GM18951 (cell line): ENCODE data around the gene FLT4.

Source experiments
- POLR2A ChIP-seq: IDR thresholded peaks from 4 replicates; pipeline ENCODE4 v1.6.1; 2011; ENCODE audit warnings: mild to moderate bottlenecking; ENCODE audit not compliant: insufficient read length, insufficient read depth; ENCODE audit errors: extremely low read depth
- in situ Hi-C: fragments of 300-500 bp; cut with MboI; formaldehyde crosslinking; loops from one replicate; pipeline ENCODE4 v1.12.0; 2022; ENCODE audit warnings: low sequenced_read_pairs, mixed read lengths, inconsistent platforms; ENCODE audit not compliant: unreplicated experiment

The FLT4 gene

DNA sequence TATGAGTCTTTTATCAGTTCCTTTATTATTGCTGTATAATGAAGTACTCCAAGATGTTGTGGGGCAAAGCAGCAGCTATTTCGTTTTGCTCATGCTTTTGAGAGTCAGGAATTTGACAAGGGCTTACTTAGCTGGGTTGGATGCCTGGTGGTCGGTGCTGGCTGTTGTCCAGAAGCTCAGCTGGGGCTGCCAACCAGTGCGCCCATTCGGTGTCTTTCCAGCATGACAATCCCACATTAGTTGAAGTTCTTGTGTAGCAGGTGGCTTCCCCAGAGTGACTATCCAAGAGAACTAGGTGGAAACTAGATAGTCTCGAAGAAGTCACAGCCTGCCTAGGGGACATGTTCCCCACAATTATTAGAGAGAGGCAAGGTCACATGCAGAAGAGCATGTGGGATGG, 3.4 kb upstream of the FLT4 start:
- no peak for TF ChIP-seq POLR2A
- in situ Hi-C loops = no loop called here

GRCh38 chr5:180652346-180652745, 2.9 kb upstream of the FLT4 start:
- in situ Hi-C loops = no loop called here
- TF ChIP-seq POLR2A = no peak

DNA sequence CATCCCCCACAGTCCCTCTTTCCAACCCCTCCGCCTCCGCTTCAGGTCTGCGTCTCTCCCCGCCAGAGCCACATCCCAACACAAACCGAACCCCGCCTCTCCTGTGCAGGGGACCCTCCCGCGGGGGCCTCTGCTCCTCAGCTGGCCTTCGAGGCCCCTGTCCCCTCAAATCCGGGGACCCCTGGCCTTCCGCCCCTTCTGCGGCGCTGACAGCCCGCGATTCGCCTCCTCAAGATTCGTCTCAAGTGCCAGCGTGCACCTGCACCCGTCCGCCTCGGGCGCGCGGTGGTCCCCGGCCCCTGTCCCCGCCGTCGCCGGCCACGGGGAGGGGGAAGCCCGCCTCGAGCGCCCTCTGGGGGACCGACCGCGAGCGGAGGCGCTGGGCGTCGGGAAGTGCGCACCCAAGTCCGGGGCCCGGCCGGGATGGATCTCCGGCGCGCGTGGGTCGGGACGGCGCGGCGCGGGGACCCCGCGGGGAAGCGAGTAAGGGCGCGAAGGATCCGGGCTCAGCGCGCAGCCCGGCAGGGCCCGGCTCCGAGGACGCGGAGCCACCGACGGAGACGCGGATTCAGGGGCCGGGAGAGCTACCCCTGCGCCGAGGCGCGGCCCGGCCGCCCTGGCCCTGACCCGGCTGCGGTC, 623 bp downstream of the FLT4 start:
- no peak for TF ChIP-seq POLR2A
- in situ Hi-C loops = no loop called here

DNA sequence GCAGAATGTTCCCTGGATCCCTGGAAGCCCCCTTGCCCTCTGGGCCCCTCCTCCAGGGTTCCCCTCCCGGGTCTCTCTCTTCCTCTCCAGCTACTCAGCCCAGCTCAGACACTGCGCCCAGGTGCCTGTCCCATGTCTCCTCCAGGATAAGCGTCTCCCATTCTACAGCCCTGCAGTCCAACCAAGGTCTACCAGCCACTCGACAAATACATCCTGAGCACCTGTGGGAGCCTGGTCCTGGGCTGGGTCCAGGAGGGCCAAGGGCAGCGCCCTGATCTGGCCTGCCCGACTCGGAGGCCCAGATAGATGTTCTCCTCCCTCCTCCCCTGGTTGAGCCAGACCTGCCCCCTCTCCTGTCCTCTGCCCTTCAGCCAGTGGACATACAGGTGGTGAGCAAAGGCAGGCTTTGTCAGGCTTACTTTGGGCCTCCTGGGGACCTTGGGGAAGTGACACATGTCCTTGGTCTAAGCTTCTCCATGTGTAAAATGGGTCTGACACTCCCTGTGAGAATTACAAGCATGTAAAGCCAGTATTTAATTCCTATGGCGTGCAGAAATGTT, 1.4 kb downstream of the FLT4 start:
- no peak for TF ChIP-seq POLR2A
- in situ Hi-C loops = no loop called here

DNA sequence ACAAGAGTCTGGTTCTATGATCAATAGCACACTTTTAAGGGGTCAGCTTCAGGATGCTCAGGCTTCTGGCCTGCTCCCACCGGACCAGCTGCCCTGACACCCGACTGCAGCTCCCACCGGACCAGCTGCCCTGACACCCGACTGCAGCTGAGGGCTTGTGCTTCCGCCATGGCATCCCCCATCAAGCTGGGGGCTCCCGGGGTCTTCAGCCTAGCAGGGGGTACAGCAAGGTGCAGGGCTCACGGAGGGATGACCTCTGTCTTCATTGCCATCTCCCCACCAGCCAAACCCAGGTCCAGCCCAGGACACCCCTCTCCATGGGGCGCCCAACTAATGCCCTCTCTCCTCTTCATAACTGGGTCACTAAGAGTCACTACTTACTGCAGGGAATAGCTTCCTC, 1.9 kb downstream of the FLT4 start:
- TF ChIP-seq POLR2A = no peak
- in situ Hi-C loops = no loop called here

GRCh38 chr5:180646963-180647305, 2.5 kb downstream of the FLT4 start:
- no peak for TF ChIP-seq POLR2A

GRCh38 chr5:180646289-180646962, 3.0 kb downstream of the FLT4 start:
- TF ChIP-seq POLR2A = no peak
- in situ Hi-C loops = no loop called here

More at GRCh38 chr5:180646963-180647305, 2.5 kb downstream of the FLT4 start:
- in situ Hi-C loops = no loop called here

GRCh38 chr5:180645274-180646204, 3.9 kb downstream of the FLT4 start:
- no peak for TF ChIP-seq POLR2A
- in situ Hi-C loops = no loop called here

- TF ChIP-seq POLR2A = no peak
- in situ Hi-C loops = no loop called here
Observed at GRCh38 chr5:180644825-180645273, 4.6 kb downstream of the FLT4 start.

- in situ Hi-C loops = no loop called here
Observed at GRCh38 chr5:180644129-180644824, 5.1 kb downstream of the FLT4 start.

DNA sequence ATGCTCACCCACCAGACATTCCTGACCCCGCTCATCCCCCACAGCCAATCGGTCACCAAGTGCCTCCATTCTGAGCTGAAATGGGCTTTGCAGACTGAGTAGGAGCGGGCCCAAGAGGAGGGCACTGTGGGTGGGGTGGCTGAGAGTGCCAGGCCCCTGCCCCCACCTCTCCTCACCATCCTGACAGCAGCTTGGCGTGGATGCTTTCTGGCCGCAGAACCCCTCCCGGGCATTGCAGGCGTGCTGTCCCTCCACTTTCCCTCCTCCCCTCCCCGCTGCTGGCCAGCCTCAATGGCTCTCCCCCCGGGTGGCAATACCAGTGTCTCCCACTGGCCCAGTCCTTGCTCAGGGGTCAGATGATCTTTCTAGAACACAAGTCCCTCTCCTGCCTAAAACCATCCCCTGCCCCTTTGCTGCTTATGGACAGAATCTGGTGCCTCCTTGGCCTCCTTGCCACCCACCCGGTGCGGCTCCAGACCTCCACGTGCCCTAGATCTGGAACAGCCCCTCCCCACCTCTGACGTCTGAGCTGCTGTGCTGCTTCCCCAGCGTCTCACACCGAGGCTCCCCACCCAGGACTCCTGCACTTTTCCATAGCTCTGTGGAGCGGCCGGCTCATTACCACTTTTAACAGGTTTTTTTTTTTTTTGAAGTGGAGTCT, 6.1 kb downstream of the FLT4 start:
- TF ChIP-seq POLR2A = no peak
- in situ Hi-C loops = no loop called here

More at GRCh38 chr5:180644129-180644824, 5.1 kb downstream of the FLT4 start:
- no peak for TF ChIP-seq POLR2A

- no peak for TF ChIP-seq POLR2A
- in situ Hi-C loops = no loop called here
Observed at GRCh38 chr5:180642779-180643178, 6.6 kb downstream of the FLT4 start.
